SKM-1 treated with dmso at 0.1 percent for 144 hours (cell line): Measurements from ENCODE around the gene SCRN3.
A peak's percentile ranks its signal among the peaks of the same experiment; 100 is the strongest.
"Not testable (repeated sequence)": the region's sequence is repeated elsewhere in the genome, so short reads cannot be mapped to it uniquely, and the experiment has no call there.

ENCODE experiments used
- DNase-seq: peaks from one replicate; lab custom pipeline; 2025; ENCODE audit not compliant: unreplicated experiment; lab: John Stamatoyannopoulos, UW

Gene SCRN3

DNA sequence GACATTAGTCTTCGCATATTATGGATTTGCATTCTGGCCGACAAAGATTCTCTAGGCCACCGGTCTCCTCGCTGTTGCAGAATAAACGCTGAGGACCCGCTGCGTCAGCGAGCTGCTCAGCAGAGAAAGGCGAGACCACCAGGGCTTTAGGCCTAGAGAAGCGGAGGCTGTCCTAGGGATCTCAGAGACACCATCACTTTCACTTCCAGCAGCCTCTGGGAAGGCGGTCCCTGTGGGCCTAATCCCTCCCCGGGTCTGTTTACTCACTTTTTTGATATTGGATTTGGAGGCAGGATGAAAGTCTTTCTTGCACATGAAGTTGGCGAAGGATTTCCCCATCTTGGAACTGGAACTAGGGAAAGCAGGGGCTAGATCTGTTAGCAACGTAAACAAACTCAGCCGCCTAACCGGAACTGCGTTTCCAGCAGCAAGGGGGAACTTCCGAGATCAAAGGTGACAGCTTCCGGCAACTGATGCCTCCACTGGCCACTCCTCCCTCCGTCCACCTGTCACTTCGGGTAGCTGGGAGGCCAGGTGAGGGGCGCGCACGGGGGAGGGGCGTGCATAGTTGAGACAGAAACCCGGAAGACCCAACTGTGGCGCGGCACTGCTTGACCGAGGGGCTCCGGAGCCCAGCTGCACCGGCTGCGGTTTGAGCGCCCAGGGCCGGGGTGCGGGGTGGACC is at the start of gene SCRN3:
TSS of gene SCRN3 (plus strand) at position 447 of the 685 bp plus-strand sequence. CDS start 2,554 bp downstream, outside the sequence.
- DNase-seq: peak; percentile 66

DNA sequence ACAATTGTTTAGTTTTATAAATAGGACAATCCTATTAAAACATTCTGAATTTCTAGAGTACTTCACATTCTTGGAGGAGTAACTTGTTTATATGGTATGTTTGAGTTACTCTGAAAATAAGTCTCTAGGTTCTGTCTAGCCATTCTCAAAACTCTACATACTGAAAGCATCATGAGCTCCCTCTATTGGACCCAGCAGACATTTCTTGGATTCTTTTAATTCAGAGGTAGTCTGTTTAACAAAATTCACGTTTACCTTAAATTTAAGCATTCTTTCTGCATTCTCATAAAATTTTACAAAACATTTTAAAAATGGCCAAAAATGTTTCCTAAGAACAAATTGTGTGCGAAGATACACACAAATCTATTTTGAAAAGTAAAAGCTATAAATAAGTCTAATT is 45.5 kb upstream of the SCRN3 start:
- DNase-seq: peak; percentile 26

GRCh38 chr2:174350593-174351181 is 44.8 kb upstream of the SCRN3 start:
- no peak for DNase-seq

DNA sequence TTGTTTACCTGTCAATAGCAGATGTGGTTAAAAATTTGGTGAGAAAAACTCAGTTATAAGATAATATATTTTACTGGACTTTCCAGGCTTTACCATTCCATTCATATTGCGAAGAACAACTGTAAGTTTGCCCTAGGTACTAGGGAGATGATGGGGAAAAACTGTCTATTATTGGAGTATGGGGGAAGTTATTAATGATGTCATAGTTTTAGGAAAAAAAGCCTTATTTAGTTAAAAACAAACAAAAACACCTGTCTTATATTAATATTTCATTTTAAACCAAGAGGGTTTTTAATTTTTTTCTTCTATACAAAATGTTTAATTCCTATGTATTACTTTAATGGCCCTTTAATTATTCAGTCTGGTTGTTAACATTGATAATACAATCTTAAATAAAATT is 42.5 kb upstream of the SCRN3 start:
- no peak for DNase-seq

- DNase-seq: no peak
These were observed 39.2 kb upstream of the SCRN3 start for GRCh38 chr2:174356347-174356746.

DNA sequence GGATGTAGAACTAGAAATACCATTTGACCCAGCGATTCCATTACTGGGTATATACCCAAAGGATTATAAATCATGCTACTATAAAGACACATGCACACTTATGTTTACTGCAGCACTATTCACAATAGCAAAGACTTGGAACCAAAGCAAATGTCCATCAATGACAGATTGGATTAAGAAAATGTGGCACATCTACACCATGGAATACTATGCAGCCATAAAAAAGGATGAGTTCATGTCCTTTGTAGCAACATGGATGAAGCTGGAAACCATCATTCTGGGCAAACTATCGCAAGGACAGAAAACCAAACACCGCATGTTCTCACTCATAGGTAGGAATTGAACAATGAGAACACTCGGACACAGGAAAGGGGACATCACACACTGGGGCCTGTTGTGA is 35.9 kb upstream of the SCRN3 start:
- DNase-seq: not testable (repeated sequence)

GRCh38 chr2:174362949-174363348 is 32.6 kb upstream of the SCRN3 start:
- no peak for DNase-seq

DNA sequence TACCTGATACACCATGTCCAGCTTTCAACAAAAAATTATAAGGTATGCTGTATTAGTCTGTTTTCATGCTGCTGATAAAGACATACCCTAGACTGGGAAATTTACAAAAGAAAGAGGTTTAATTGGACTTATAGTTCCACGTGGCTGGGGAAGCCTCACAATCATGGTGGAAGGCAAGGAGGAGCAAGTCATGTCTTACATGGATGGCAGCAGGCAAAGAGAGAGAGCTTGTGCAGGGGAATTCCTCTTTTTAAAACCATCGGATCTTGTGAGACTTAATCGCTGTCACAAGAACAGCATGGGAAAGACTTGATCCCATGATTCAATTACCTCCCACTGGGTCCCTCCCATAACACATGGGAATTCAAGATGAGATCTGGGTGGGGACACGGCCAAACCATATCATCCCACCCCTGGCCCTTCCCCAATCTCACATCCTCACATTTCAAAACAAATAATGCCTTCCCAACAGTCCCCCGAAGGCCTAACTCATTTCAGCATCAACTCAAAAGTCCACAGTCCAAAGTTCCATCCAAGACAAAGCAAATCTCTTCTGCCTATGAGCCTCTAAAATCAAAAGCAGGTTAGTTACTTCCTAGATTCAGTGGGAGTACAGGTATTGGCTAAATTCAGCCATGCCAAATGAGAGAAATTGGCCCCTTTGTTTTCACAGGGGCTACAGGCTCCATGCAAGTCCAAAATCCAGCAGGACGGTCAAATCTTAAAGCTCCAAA is 31.9 kb upstream of the SCRN3 start:
- DNase-seq: not testable (repeated sequence)

GRCh38 chr2:174364628-174365027 is 30.9 kb upstream of the SCRN3 start:
- DNase-seq: no peak

GRCh38 chr2:174365571-174365970 is 30.0 kb upstream of the SCRN3 start:
- DNase-seq: no peak

DNA sequence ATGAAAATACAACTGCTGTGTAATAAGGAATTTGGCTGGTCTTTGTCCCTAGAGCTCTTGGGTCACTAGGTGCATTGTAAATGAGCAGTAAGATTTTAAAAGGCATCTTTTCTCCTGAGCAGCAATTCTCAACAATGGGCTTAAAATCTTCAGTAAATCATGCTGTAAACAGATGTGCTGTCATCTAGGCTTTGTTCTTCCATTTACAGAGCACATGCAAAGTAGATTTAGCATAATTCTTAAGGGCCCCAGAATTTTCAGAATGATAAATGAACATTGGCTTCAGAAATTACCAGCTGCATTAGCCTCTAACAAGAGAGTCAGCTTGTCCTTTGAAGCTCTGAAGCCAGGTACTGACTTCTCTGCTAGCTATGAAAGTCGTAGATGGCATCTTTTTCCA is 26.8 kb upstream of the SCRN3 start:
- DNase-seq: no peak

- no peak for DNase-seq
These were observed 18.6 kb upstream of the SCRN3 start for GRCh38 chr2:174376967-174377366.

DNA sequence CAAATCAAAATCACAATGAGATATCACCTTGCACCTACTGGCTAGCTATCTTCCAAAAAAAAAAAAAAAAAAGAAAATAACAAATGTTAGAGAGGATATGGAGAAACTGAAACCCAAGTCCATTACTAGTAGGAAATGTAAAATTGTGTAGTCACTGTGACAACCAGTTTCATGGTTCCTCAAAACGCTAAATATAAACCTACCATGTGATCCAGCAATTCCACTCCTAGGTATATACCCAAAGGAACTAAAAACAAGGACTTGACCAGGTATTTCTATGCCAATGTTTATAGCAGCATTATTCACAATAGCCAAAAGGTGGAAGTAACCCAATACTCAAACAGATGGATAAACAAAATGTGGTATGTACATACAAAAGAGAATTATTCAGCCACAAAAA is 11.7 kb upstream of the SCRN3 start:
- DNase-seq: peak; percentile 23

- DNase-seq: no peak
These were observed 10.3 kb upstream of the SCRN3 start for GRCh38 chr2:174385201-174385600.

- not testable (repeated sequence) for DNase-seq
These were observed 6.8 kb upstream of the SCRN3 start for GRCh38 chr2:174388706-174389105.

GRCh38 chr2:174389542-174389941 is 6.0 kb upstream of the SCRN3 start:
- no peak for DNase-seq

DNA sequence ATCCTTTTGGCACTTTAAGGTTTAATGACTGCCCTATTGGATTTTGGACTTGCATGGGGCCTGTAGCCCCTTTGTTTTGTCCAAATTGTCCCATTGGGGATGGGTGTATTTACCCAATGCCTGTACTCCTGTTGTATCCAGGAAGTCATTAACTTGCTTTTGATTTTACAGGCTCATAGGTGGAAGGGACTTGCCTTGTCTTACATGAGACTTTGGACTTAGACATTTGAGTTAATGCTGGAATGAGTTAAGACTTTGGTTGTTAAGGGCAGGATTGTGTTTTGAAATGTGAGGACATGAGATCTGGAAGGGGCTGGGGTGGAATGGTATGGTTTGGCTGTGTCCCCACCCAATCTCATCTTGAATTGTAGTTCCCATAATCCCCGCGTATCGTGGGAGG is 5.2 kb upstream of the SCRN3 start:
- not testable (repeated sequence) for DNase-seq

GRCh38 chr2:174392706-174393105 is 2.8 kb upstream of the SCRN3 start:
- no peak for DNase-seq

- no peak for DNase-seq
These were observed 570 bp downstream of the SCRN3 start for GRCh38 chr2:174395969-174396630.

DNA sequence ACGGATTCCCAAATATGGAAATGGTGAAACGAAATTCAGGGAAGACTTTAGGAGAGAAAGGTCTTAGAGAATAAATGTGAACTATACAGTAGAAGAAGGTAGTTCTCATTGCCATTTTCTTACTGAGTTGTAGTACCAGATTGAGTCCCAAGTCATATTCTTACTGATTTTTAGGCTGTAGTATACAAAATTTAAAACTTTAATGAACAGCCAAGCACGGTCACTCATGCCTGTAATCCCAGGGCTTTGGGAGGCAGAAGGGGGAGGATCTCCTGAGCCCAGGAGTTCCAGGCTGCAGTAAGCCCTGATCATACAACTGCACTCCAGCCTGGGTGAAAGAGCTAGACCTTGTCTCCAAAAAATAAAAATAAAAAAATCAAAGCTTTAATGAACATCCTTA is 2.2 kb downstream of the SCRN3 start:
- no peak for DNase-seq

- DNase-seq: no peak
These were observed 3.6 kb downstream of the SCRN3 start for GRCh38 chr2:174399171-174399570.

GRCh38 chr2:174400853-174401252 is 5.3 kb downstream of the SCRN3 start:
- DNase-seq: no peak
